ENCODE data around the gene SLC13A5.

SLC13A5 gene

DNA sequence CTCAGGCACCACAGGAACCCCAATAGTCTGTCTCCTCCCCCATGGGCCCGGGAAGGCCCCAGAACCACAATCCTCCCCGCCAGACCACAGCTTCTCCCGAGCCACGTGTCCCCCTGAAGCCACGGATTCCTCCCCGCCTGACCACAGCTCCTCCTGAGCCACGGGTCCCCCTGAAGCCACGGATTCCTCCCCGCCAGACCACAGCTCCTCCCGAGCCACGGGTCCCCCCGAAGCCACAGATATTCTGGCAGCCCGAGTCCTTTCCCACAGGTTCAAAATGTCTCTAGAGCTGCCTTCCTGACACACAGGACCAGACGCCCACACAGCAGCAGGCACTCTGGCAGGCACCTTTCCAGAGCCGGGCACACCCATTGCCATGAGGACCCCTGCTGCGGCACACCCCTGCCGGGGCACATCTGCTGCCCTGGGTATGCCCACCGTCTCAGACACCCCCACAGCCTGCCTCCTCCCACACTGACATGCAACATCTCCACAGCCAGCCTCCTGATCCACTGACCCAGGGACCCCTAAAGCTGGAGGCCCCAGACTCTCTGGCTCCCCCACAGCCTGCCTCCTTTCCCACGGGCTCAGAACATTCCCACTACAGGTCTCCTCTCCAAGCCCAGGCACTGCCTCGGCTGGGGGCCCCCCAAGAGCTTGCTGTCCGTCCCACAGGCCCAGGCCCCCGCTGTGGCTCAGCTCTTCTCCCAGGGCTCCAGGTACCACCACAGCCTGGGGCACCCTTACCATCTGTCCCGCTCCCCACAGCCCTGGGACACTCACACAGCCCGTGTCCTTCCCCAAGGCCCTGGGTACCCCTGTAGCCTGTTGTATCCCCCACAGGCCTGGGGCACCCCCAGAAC, 74.9 kb downstream of the SLC13A5 start:
- no peak for DNase-seq (ENCODE audit: low spot score)

DNA sequence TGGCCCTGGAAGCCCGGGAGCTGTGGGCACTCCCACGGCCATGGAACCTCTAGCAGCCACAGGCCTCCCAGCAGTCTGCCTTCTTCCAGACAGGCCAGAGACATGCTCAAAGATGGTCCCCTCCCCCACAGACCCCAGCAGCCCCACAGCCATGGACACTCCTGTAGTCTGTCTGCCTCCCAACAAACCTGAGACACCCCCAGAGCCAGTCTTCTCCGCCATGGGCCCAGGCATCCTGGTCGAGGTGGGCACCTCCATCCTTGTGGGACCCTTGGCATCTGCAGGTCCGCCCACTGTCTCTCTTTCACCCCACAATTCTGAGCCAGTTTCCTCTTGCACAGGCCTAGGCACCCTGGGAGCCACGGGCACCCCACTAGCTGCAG, 75.7 kb downstream of the SLC13A5 start:
- DNase-seq (ENCODE audit: low spot score) = no peak

DNA sequence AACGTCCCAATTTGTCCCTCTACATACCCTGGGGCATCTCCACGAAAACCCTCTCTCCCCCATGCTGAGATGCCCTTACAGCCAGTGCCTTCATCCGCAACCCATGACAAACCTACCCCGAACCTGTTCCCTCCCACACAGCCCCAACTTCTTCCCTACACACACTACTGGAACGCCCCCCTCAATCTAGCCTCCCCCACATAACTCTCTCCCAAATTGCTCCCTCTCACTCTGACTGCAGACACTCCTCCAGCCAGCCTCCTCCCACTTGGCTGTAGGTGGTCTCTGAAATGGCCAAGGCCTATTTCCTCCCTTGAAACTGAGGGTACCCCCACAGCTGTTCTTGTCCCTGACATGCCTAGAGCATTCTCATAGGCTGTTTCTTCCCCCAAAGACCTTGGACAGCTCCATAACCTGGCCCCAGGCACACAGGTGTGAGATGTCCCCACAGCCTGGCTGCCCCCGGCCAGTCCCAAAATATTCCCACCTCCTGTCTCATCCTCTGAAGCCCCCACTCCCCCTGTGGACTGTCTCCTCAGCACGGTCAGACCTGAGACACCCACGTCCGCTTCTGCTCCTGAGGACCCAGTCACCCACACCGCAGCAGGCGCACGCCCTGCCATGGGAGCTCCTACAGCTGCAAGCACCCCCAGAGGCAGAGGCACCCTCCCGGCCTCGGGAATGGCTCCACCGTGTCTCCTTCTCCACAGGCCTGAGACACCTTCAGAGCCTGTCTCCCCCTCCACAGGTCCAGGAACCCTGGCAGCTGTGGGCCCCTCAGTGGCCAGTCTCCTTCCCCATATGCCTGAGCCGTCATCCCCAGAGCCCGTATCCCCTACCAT, 76.3 kb downstream of the SLC13A5 start:
- no peak for DNase-seq (ENCODE audit: low spot score)

DNA sequence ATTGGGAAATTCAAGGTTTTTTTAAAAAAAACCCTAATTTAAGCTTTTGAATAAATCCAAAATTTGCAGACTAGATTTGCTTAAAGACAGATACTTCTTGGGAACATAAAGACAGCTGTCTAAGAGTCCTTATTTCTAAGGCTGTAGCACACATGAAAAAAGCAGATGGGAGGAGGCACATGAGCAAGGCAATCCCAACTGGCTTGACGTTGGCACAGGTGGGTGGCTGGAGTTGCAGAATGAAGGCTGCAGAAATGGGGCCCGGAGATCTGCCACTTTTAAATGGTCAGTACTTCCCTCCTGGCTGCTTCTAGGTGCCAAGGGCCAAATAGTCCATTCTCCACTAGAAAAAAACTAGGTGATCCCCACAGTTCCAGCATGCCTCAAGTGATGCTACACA, 77.1 kb downstream of the SLC13A5 start:
- DNase-seq (ENCODE audit: low spot score) = no peak
